Measurements from ENCODE around the gene IGF2R. TPM values are rescaled to one million over a fixed set of nuclear protein-coding genes. Genes with fewer than 3 reads are reported as not detected.

Gene IGF2R
- total RNA-seq, 1 donor from 2014 or later = 109 TPM

GRCh38 chr6:160055378-160055777 lies 86.5 kb downstream of the IGF2R start:
- DNase-seq (ENCODE audit: low read depth) = no peak
- no peak for TF ChIP-seq CTCF (IDR thresholded peaks at IDR 0.05; ENCODE audit: insufficient read depth, low read length, severe bottlenecking)
- H3K4me3 ChIP-seq (ENCODE audit: low read depth, low read length) = no peak overlapping the region
- H3K27me3 ChIP-seq (ENCODE audit: control insufficient read depth, insufficient read depth, low read length) = no peaks in the 10 kb centered on the region
- peaks cover 41% of the 10 kb centered on the region for H3K36me3 ChIP-seq (ENCODE audit: control insufficient read depth, insufficient read depth, low read length)
- no peak for FAIRE-seq

GRCh38 chr6:160055813-160056212 lies 86.9 kb downstream of the IGF2R start:
- Histone ChIP-seq H3K27me3 (ENCODE audit: control insufficient read depth, insufficient read depth, low read length) (no peaks in the 10 kb centered on the region), H3K4me3 (ENCODE audit: low read depth, low read length) (no peak overlapping the region), H3K36me3 (ENCODE audit: control insufficient read depth, insufficient read depth, low read length) (peaks cover 39% of the 10 kb centered on the region)
- DNase-seq (ENCODE audit: low read depth) (no peak), FAIRE-seq (no peak)
- no peak for TF ChIP-seq CTCF (IDR thresholded peaks at IDR 0.05; ENCODE audit: insufficient read depth, low read length, severe bottlenecking)

- H3K36me3 ChIP-seq (ENCODE audit: control insufficient read depth, insufficient read depth, low read length) = peaks cover 43% of the 10 kb centered on the region
- no peak overlapping the region for H3K4me3 ChIP-seq (ENCODE audit: low read depth, low read length)
- FAIRE-seq (no peak), DNase-seq (ENCODE audit: low read depth) (no peak)
- no peak for TF ChIP-seq CTCF (IDR thresholded peaks at IDR 0.05; ENCODE audit: insufficient read depth, low read length, severe bottlenecking)
- H3K27me3 ChIP-seq (ENCODE audit: control insufficient read depth, insufficient read depth, low read length) = no peaks in the 10 kb centered on the region
Measured at GRCh38 chr6:160057080-160057479, 88.2 kb downstream of the IGF2R start.

GRCh38 chr6:160058603-160059215 lies 89.8 kb downstream of the IGF2R start:
- Histone ChIP-seq H3K4me3 (ENCODE audit: low read depth, low read length) (no peak overlapping the region), H3K36me3 (ENCODE audit: control insufficient read depth, insufficient read depth, low read length) (peaks cover 45% of the 10 kb centered on the region), H3K27me3 (ENCODE audit: control insufficient read depth, insufficient read depth, low read length) (no peaks in the 10 kb centered on the region)
- DNase-seq (ENCODE audit: low read depth) = no peak
- TF ChIP-seq CTCF (IDR thresholded peaks at IDR 0.05; ENCODE audit: insufficient read depth, low read length, severe bottlenecking) = no peak
- no peak for FAIRE-seq

GRCh38 chr6:160060221-160060620 lies 91.3 kb downstream of the IGF2R start:
- no peak for DNase-seq (ENCODE audit: low read depth)
- no peak overlapping the region for H3K4me3 ChIP-seq (ENCODE audit: low read depth, low read length)
- no peaks in the 10 kb centered on the region for H3K27me3 ChIP-seq (ENCODE audit: control insufficient read depth, insufficient read depth, low read length)
- H3K36me3 ChIP-seq (ENCODE audit: control insufficient read depth, insufficient read depth, low read length) = peaks cover 50% of the 10 kb centered on the region
- FAIRE-seq = no peak
- TF ChIP-seq CTCF (IDR thresholded peaks at IDR 0.05; ENCODE audit: insufficient read depth, low read length, severe bottlenecking) = no peak

- Histone ChIP-seq H3K36me3 (ENCODE audit: control insufficient read depth, insufficient read depth, low read length) (peaks cover 45% of the 10 kb centered on the region), H3K27me3 (ENCODE audit: control insufficient read depth, insufficient read depth, low read length) (no peaks in the 10 kb centered on the region), H3K4me3 (ENCODE audit: low read depth, low read length) (no peak overlapping the region)
- no peak for FAIRE-seq
- TF ChIP-seq CTCF (IDR thresholded peaks at IDR 0.05; ENCODE audit: insufficient read depth, low read length, severe bottlenecking) = no peak
- no peak for DNase-seq (ENCODE audit: low read depth)
Measured at GRCh38 chr6:160060920-160061447, 92.1 kb downstream of the IGF2R start.
